NCI-H2196 treated with DMSO at 0.1 percent for 48 hours (cell line): Measurements from ENCODE around the gene CHKA.

Experiments
- DNase-seq: peaks from one replicate; lab custom pipeline; 2025; ENCODE audit not compliant: unreplicated experiment; lab: John Stamatoyannopoulos, UW

Gene CHKA

DNA sequence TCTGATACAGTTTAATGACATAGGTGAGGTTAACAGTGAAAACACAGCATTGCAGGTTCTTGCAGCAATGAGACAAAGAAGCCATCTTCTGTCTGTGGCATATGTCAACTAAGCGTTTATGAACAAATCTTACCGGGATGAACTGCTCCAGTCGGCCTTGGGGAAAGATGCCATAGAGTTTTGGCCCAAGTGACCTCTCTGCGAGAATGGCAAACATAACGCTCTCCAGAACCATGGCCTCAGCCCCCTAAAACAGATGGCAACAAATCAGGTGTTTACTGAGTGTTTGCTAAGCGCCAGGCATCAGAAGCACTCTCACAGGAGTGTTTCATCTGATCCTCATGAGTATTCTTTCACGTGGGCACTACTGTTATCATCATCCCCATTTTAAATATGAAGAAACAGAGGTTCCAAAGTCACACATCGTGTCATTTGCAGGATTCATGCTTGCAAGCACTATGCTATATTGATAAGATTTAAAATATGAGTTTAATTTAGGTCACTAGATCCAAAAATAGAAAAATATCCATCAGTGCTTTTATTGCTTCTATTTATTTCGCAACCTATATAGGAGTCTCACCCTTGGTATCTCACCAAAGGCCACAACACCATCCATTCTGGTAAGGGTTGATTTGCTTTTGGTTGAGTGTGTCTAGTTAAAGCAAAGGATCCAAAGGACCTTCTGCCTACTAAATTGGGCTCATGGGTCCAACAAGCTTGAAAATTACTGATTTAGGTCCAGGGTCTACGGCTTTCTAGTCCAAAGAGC lies 46.4 kb downstream of the CHKA start:
- no peak for DNase-seq

DNA sequence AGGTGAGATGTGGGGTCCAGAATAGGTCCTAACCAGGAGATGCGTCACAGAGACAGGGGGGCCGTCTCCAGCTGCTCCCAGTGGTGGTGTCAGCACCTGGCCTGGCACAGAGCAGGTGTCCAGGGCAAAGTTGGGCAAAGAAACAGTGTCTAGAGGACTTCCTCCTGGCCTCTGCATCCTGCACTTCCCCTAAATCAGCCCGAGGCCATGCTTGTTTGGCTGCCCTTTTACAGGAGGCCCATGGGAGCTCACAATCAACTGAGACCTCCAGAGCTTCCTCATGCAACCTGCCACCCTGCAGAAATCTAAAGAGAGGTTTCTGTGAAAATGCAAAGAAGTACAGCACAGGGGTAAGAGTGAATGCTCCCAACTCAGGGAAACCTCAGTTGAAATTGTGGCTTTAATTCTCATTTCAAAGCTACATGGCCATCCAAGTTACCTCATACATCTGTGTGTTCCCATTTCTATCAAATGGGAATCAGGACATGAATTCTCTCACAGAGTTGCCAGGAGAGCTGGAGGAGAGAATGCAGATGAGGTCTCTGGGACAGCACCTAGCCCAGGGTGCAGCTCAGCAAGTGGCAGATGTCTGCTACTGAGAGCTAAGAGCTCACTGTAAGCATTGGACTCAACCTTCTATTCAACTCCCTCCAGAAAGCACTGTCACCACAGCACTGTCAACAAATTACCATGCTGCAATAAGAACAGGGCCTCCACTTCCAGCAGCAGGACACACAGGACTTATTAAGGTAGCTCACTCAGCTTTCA lies 49.7 kb downstream of the CHKA start:
- DNase-seq: no peak

DNA sequence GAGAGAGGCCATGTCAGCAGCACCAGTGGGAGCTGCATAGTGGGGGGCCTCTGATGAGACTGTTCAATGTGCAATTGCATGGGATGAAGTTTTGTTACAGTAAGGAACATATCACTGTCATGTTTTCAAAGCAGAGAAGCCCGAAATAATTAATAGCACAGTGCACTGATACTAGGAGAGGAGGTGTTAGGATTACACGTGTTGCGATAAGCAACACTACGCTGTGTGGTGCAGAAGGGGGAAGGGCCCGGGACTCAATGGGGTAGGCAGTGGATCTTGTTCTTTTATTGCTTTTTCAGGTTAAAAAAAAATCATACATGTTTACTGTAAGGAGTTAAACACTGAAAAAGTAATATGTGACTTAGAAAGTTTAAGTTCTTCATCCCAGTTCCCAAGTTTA lies 53.2 kb downstream of the CHKA start:
- no peak for DNase-seq

DNA sequence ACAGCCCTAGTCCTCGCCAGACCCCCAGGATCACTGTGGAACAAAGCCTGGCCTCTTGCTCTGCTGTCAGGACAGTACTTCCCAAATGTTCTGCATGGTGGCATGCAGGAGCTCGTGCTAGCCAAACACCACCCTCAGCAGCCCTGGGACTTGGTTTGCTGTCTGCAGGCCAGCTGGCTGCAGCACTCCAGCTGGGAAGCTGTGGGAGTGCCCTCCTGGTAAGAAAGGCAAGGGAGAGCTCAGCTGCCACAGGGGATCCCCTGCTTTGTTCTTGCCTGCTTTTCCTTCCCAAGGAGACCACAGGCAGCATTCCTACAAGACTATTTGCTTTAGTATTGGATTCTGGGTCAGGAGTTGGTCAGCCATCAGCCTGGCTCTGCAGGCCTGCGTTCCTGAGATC lies 54.4 kb downstream of the CHKA start:
- no peak for DNase-seq

DNA sequence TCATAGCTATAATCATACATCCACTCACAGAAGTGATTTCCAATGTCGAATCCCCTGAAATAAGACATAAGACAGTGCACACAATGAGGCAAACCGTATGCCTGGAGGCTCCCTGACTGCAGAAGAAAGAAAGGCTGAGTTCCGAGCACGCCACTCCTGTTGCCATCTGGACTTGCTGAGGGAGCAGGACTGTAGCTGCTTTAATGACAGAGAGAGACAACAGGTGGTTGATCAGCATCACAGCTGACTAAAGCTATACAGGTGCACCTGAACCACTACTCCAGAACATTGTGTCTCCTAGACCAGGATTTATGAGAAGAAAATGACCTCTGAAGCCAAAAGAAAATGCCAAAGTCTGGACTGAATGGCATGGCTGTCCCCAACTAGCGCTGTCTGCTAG lies 55.3 kb downstream of the CHKA start:
- no peak for DNase-seq

DNA sequence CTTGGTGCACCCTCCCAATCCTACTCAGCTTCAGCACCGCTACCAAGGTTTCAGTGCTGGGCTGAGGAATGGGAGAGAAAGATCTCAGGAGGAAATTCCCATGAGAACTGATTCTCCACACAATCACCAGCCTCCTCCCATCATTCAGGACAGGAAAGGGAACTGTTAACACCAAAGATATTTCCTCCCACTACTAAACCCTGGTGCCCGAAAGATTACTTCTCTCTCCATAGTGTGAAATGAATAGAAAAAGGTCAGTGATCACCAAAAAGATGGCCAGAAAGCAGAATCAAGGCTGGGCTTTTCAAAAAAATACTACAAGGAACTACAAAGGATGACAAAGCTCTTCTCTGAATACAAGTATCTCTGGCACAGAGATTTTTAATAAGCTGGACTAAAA lies 56.3 kb downstream of the CHKA start:
- DNase-seq: no peak

DNA sequence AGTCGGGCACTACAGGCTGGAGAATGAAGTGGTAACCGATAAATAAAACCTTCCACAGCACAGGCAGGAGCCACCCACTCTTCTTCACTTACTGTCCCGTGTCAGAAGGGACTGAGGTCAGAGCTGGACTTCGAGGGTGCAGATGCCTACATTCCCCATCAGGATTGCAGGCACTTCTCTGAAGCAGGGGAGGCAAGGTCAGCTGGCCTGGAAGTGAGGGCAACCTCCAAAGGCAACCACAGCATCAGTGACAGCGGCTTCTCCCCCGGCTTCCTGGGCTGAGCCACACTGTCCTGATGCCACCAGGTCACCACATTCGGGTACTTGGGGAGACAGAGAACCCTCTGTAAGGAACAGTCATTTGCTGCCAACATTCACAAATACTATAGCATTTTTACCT lies 59.7 kb downstream of the CHKA start:
- DNase-seq: no peak

DNA sequence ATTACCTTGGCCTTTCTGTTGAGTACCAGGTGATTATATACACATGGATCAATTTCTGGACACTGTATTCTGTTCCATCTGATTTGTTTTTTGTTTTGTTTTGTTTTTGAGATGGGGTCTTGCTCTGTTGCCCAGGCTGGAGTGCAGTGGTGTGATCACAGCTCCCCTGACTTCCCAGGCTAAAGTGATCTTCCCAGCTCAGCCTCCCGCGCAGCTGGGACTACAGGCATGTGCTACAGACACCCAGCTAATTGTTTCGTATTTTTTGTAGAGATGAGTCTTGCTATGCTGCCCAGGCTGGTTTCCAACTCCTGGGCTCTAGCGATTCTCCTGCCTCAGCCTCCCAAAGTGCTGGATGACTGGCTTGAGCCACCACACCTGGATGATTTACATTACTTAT lies 63.4 kb downstream of the CHKA start:
- no peak for DNase-seq

DNA sequence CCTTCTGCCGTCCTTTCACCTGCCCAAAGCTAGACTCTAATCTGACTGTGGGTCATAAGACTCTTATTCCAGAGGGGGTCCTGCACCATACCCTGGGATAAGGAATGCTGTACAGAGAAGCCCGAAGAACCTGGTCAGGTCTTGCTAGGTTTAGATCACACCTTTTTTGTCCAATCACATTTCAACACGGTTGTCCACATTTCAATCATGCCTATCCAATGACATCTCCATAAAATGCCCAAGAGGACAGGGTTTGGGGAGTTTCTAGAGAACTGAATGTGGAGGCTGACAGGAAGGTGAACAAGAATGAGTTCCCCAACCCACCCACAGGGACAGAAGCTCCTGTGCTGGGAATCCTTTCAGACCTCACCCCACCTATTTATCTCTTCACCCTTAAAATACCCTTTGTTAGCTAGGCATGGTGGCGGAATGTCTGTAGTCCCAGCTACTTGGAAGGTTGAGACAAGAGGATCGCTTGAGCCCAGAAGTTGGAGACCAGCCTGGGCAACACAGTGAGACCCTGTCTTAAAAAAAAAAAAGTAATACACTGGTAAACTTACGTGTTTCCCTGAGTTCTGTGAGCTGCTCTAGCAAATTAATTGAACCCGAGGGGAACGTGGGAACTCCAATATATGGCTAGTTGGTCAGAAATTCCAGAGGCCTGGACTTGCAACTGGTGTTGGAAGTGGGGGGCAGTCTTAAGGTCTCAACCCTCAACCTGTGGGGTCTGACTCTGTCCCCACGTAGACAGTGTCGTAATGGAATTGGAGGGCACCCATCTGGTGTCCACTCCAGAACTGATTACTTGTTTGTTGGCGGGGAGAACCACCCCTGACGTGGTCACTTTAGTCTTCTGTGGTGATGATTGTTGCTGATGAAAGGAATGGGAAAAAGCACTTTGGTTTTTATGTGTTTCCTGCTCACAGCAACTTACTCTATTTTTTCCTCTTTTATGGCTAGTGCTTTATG lies 64.6 kb downstream of the CHKA start:
- DNase-seq: no peak

DNA sequence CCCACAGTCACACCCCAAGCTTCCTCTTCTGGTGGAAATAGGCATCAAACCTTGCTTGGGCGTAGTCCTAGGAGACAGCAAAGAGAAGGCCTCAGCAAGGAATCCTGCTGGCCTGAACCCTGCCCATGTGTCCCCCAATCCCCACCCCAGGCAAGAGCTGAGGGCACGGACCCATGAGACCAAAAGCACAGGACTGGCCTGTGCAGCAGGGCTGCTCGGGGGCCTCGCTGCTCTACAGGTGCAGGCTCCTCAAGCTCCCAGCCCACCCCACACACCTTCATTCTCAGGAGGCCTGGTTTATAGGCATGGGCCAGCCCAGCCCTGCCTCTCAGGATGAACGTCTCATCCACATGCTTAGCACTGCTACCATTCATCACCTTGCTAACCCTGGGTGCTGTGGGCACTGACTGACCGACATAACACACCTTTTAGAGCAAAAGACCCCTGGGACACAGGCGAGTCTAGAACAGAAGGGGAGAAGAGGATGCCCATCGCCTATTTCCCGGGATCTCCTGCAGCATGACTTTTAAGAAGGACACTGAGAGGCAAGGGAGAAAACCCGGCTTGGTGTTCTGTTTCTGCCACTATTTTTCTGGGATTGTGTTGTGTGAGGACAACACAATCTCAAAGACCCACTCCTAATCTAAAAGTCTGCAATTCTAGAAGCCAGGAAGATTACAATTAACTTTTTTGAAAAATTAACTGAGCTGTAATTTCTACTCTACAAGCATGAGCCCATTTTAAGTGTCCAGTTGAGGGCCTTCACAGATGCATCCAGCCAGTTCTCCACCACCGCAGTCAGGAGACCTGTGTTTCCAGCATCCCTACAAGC lies 67.0 kb downstream of the CHKA start:
- no peak for DNase-seq

DNA sequence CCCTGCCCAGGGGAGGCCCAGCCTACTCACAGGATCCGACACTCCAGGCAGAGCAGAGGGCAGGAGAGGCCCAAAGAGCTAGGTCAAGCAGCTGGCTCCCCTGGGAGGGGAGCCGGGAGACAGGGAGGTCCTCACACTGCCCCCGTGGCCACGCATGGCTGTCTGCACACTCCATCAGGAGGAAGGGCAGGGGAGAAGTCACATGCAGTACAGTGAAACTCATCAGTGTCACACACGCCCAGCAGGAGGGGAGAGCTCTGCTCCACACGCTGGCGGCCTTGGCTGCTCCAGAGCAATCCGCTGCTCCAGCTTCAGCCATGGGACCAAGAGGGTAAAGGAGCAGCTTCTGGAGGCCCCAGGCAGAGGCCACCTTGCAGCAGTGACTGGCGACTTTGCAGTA lies 68.1 kb downstream of the CHKA start:
- DNase-seq: no peak

DNA sequence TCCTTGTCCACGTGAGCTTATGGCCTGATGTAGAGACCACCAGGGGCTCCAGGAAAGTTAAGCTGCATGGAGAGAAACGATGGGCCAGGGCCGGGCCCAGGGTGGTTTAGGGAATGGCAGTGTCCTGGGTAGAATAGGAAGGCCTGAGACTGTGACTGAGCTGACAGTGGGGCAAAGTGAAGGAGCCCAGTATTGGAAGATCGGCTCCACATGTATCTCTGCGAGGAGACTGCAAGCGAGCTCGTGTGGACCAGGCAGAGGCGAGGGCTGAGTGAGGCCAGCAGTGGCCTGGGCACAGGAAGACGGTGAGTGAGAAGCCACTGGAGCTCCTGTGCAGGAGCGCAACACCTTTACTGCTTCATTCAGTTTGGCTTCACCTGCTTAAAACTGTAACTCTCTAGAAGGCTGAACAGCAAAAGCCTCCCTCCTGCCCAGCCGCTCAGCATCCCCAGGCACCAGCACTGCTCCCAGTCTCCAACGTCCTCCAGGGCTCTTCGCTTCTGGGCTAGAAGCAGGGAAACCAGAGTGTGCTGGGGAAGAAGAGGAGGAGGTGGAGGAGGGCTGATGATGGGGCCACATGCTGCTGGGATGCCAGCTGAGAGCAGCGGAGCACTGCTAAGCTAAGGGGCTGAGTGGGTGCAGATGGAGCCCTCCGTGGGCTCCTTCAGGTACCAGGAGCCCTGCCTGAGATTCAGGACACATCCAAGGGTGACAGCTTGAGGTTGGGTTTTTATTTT lies 68.9 kb downstream of the CHKA start:
- no peak for DNase-seq

DNA sequence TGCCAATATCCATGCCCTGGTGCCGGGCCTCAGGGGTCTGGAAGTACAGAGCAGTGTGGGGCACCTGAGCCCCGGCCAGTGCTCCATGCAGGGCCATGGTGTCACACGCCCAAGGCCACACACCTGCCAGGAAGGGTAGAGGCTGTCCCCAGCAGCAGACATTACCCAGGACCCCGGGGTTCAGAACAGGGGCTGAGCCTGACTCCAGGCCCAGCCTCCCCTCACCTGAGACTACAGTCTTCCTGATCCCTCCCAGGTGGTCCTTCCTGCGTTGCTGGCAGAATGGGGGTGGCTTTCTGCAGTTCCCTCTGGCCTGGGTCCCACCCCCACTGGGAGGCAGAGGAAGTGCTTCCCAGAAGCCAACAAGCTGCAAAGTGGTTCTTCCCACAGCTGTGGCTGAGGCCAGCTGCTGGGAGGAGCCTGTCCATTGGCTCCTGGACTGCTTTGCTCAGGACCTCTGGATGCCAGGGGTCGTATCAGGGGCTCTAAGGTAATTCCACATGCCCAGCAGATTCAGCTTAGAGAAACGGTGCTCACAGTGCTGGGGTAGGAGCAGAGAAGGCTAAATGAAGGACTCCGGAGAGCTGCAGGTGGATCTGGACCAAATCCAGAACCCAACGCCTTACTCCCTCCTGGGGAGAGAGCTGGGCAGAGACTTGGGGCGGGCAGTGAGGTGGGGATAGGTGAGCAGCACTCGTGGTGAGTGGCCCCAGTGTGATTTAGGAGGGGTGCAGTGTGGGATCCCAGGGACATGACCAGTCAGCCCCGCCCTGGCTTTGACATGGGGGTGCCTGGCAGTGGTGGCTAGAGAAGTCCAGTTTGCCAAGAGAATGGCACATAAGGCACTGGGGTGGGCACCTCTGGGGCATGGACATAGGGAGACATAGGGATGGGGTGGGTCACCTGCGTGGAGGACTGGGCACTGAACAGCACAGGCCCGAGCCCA lies 69.7 kb downstream of the CHKA start:
- DNase-seq: no peak

DNA sequence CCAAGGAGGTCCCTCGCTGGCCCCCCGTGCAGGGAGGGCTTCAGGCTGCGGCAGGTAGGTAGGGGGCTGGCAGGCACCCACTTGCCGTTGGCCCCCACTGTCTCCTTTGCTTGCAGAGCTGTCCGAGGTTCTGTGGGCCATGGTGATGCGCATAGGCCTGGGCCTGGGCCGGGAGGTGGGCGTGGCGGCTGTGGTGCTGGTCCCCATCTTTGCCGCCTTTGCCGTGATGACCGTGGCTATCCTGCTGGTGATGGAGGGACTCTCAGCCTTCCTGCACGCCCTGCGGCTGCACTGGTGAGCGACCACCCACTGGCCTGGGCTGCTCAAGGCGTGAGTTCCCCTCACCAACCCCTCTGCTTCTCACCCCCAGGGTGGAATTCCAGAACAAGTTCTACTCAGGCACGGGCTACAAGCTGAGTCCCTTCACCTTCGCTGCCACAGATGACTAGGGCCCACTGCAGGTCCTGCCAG lies 70.8 kb downstream of the CHKA start:
- no peak for DNase-seq

DNA sequence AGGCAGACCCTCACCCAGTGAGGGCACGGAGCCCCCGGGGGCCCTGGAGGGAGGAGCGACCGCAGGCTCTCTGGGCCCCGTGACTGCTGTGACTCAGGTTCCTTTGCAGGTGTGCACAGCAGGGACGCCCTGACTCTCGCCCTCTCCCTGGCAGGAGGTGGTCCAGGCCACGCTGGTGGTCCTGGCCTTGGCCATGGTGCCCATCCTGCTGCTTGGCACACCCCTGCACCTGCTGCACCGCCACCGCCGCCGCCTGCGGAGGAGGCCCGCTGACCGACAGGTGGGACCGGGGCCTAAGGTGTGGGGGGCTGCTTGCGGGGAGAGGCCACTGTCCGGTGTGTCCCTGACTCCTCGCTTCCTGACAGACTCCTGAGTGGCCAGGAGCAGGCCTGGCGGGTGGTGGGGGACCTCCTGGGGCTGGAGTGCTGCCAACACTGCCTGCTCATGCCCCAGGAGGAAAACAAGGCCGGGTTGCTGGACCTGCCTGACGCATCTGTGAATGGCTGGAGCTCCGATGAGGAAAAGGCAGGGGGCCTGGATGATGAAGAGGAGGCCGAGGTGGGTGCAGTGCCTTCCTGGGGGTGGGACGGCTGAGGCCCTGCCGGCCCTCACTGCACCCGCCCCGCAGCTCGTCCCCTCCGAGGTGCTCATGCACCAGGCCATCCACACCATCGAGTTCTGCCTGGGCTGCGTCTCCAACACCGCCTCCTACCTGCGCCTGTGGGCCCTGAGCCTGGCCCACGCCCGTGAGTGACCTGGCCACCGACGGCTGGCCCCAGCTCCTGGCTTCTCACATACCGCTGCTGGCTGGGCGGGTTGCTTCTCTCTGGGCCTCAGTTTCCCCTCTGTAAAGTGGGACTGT lies 71.4 kb downstream of the CHKA start:
- no peak for DNase-seq

DNA sequence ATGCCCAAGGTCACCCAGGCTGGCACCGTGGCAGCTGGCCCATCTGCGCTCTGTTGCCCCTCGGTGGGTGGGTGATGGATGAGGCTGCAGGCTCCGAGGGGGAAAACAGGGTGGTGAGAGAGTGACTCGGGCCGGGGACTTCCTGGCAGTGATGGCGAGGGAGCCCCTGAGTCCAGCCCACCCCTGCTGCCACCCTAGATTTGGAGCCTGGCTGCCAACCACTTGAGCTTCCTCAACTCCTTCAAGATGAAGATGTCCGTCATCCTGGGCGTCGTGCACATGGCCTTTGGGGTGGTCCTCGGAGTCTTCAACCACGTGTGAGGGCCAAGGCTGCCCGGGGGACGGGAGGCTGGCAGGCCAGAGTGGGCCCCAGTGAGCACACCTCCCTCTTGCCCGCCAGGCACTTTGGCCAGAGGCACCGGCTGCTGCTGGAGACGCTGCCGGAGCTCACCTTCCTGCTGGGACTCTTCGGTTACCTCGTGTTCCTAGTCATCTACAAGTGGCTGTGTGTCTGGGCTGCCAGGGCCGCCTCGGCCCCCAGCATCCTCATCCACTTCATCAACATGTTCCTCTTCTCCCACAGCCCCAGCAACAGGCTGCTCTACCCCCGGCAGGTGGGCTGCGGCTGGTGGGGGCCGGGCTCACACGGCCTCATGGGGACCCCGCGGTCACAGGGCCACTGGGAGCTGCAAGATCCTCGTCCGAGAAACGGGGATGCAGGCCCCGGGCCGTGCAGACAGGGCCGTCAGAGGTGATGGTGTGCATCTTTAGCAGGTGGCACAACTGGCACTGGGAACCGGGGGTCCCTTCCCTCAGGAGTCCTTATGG lies 72.3 kb downstream of the CHKA start:
- DNase-seq: no peak
